ENCODE measurements around the gene MEF2C. TPM values are rescaled to one million over a fixed set of nuclear protein-coding genes. Genes with fewer than 3 reads are reported as not detected.

Gene MEF2C
- total and polyA plus RNA-seq, 2 of the 13 experiments (the other 11 are each of a cell fraction or from before 2014, with no cell fraction given): 0.02 TPM; not detected in 1

DNA sequence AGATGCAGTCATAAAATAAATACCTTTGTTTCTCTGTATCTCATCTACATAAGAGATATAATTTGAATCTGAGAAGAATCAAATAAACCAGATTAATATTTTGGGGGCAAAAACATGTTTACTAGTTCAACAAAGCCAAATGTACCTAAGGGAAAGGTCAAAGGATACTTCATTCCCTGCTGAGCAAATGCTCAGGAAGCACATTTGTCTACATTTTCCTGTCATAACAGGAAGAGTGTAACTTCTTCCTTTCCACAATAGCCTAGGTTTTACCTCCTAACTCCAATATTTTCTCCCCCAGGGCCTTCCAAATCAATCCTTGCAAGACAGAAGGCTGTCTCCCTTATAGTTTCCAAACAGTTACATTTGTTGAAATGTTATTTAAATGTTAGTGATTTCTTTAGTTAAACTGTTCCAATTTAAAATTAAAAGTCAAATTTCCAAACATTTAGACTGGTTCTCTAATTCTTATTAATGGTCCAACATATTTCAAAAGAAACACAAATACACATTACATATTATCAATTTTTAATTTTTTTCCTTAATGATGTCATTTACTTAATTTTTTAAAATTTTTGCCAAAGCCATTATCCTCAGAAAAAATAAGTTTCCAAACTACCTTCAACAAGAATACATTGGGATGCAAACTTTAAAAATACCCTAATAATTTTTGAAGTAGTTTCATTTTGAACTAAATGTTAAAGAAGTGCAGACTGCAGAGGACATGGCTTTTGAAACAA is 67.8 kb downstream of the MEF2C start:
- POLR2A ChIA-PET: no interaction called here
- no peak overlapping the region for H3K4me2 ChIP-seq (ENCODE audit: low read depth, low read length)
- no peak overlapping the region for H3K4me3 ChIP-seq (replicated peaks in 1 of 3; ENCODE audit: insufficient read depth in 1 of 3, low read depth in 2 of 3, low read length in 3 of 3)
- H2AFZ ChIP-seq (ENCODE audit: low read length): no peak overlapping the region
- in situ Hi-C loops (cut with HindIII; ENCODE audit: extremely low pct_ligation_motif_present, low pct_unique_long_range_greater_than_20kb): no loop called here
- no peak for FAIRE-seq
- H4K20me1 ChIP-seq (ENCODE audit: insufficient read depth, low read length): no peaks in the 10 kb centered on the region
- H3K27me3 ChIP-seq (ENCODE audit: control insufficient read depth in 1 of 2, insufficient read depth in 2 of 2, low read length in 2 of 2): no peaks in the 10 kb centered on the region
- H3K79me2 ChIP-seq (ENCODE audit: insufficient read depth, low read length): no peaks in the 10 kb centered on the region
- no peaks in the 10 kb centered on the region for H3K36me3 ChIP-seq (replicated peaks in 1 of 2; ENCODE audit: control insufficient read depth in 1 of 2, insufficient read depth in 2 of 2, low read length in 2 of 2)
- H3K9me3 ChIP-seq (ENCODE audit: low read length): no peaks in the 10 kb centered on the region
- H3K9ac ChIP-seq (ENCODE audit: insufficient read depth, low read depth, low read length): no peak overlapping the region
- no peak for DNase-seq (ENCODE audit: low spot score)
- intact Hi-C loops (cut with micrococcal nuclease; ENCODE audit: unreplicated experiment): no loop called here
- no peak for ATAC-seq
- TF ChIP-seq ATF7 (IDR thresholded peaks at IDR 0.05) (0 out of 2 replicates have a peak, but pooled peaks have one; percentile 17), ATF7 (CRISPR knock-in tag; IDR thresholded peaks at IDR 0.05) (no peak)
- TF ChIP-seq, protein P1, sequence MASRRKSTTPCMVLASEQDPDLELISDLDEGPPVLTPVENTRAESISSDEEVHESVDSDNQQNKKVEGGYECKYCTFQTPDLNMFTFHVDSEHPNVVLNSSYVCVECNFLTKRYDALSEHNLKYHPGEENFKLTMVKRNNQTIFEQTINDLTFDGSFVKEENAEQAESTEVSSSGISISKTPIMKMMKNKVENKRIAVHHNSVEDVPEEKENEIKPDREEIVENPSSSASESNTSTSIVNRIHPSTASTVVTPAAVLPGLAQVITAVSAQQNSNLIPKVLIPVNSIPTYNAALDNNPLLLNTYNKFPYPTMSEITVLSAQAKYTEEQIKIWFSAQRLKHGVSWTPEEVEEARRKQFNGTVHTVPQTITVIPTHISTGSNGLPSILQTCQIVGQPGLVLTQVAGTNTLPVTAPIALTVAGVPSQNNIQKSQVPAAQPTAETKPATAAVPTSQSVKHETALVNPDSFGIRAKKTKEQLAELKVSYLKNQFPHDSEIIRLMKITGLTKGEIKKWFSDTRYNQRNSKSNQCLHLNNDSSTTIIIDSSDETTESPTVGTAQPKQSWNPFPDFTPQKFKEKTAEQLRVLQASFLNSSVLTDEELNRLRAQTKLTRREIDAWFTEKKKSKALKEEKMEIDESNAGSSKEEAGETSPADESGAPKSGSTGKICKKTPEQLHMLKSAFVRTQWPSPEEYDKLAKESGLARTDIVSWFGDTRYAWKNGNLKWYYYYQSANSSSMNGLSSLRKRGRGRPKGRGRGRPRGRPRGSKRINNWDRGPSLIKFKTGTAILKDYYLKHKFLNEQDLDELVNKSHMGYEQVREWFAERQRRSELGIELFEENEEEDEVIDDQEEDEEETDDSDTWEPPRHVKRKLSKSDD (CRISPR knock-in tag; IDR thresholded peaks at IDR 0.05; ENCODE audit: low read depth): no peak
- no TSS peak for BruUV-seq (replicated peaks)
- CTCF ChIA-PET (ENCODE audit: low intra/inter-chr PET ratio, low total read pairs): no interaction called here
- no peaks in the 10 kb centered on the region for H3K4me1 ChIP-seq (ENCODE audit: insufficient read depth, low read length)
- H3K27ac ChIP-seq (ENCODE audit: extremely low read length, insufficient read depth, low read length): no peak overlapping the region

DNA sequence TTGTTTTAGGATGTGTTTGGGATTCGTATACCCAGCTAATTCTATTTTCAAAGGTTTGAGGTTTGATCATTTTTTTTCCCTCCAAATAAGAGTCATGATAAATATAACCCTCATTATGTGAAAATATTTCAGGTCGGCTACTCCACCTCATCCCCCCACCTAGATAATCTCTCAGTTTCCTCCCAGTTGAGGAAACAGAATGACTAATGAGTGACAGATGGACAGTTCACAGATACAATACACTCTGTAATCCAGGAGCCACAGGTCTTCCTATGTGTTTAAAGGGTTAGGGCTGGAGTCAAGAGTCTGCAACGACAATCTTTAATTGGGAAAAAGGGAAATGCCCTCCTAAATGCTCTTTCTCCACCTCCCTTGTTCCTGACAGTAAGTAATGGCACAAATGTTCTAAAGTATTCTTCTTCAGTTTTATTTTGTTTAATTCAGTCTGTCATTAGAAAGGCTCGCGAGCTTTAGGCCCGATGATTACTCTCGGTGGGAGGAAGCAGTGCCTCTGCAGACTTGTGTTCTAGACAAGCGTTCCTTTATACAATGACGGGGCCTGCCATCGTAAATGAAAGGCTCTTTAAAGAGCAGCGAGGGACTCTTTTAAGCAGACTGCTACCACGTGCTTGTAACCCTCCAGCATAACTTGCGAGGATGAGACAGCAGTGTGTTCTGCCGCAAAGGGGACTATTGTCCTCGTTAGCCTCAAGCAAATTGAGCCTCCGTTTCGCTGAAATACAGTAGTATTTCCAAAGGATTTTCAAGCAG is 69.0 kb downstream of the MEF2C start:
- DNase-seq (ENCODE audit: low spot score) (no peak), ATAC-seq (no peak), FAIRE-seq (no peak)
- H3K27me3 ChIP-seq (ENCODE audit: control insufficient read depth in 1 of 2, insufficient read depth in 2 of 2, low read length in 2 of 2): no peaks in the 10 kb centered on the region
- no peak for TF ChIP-seq MLLT10 (CRISPR knock-in tag; IDR thresholded peaks at IDR 0.05)
- no peak for TF ChIP-seq ZNF232 (CRISPR knock-in tag; IDR thresholded peaks at IDR 0.05; ENCODE audit: borderline replicate concordance)
- no peak for TF ChIP-seq SRF (IDR thresholded peaks at IDR 0.05; ENCODE audit: low read depth, low read length)
- TF ChIP-seq, protein P2, sequence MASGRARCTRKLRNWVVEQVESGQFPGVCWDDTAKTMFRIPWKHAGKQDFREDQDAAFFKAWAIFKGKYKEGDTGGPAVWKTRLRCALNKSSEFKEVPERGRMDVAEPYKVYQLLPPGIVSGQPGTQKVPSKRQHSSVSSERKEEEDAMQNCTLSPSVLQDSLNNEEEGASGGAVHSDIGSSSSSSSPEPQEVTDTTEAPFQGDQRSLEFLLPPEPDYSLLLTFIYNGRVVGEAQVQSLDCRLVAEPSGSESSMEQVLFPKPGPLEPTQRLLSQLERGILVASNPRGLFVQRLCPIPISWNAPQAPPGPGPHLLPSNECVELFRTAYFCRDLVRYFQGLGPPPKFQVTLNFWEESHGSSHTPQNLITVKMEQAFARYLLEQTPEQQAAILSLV (CRISPR knock-in tag; IDR thresholded peaks at IDR 0.05; ENCODE audit: borderline replicate concordance): no peak
- H3K9me3 ChIP-seq (ENCODE audit: low read length): no peaks in the 10 kb centered on the region
- no peaks in the 10 kb centered on the region for H4K20me1 ChIP-seq (ENCODE audit: insufficient read depth, low read length)
- H3K9ac ChIP-seq (ENCODE audit: insufficient read depth, low read depth, low read length): no peak overlapping the region
- whole genome bisulfite sequencing (ENCODE audit: low lambda C conversion rate): 33% methylated on average over 17 of the region's 17 CpGs
- no peaks in the 10 kb centered on the region for H3K79me2 ChIP-seq (ENCODE audit: insufficient read depth, low read length)
- H3K4me1 ChIP-seq (ENCODE audit: insufficient read depth, low read length): no peaks in the 10 kb centered on the region
- H2AFZ ChIP-seq (ENCODE audit: low read length): no peak overlapping the region
- no peak overlapping the region for H3K27ac ChIP-seq (ENCODE audit: extremely low read length, insufficient read depth, low read length)
- H3K4me2 ChIP-seq (ENCODE audit: low read depth, low read length): no peak overlapping the region
- POLR2A ChIA-PET: no interaction called here
- H3K36me3 ChIP-seq (replicated peaks in 1 of 2; ENCODE audit: control insufficient read depth in 1 of 2, insufficient read depth in 2 of 2, low read length in 2 of 2): no peaks in the 10 kb centered on the region
- H3K4me3 ChIP-seq (replicated peaks in 1 of 3; ENCODE audit: insufficient read depth in 1 of 3, low read depth in 2 of 3, low read length in 3 of 3): no peak overlapping the region
- intact Hi-C loops (cut with micrococcal nuclease; ENCODE audit: unreplicated experiment): no loop called here
- no TSS peak for BruUV-seq (replicated peaks)
- in situ Hi-C loops (cut with HindIII; ENCODE audit: extremely low pct_ligation_motif_present, low pct_unique_long_range_greater_than_20kb): no loop called here
- CTCF ChIA-PET (ENCODE audit: low intra/inter-chr PET ratio, low total read pairs): no interaction called here
